Calu3 (cell line): Measurements from ENCODE around the gene OGFOD3. TPM values are rescaled to one million over a fixed set of nuclear protein-coding genes. Genes with fewer than 3 reads are reported as not detected.
"Not testable (repeated sequence)": the region's sequence is repeated elsewhere in the genome, so short reads cannot be mapped to it uniquely, and the experiment has no call there.

ENCODE experiments used
- BruUV-seq: library from RNA; stranded (reverse); fragments of 400-500 nt; replicated peaks from 2 replicates; lab custom pipeline; 2021; lab: Mats Ljungman, UMichigan
- CTCF ChIA-PET: fragments of 300-600 bp; sonication (Branson Sonifier 250); formaldehyde crosslinking; loops from one replicate; lab custom pipeline; 2022; ENCODE audit warnings: antibody characterized with exemption; lab: Charles Lee
- DNase-seq: peaks from one replicate; pipeline ENCODE4 v3.0.0; 2022
- H3K27ac Mint-ChIP-seq: one replicate; pipeline ENCODE4 v1.8.0; 2022; ENCODE audit warnings: mixed read lengths; ENCODE audit not compliant: unreplicated experiment
- H3K27me3 Mint-ChIP-seq: one replicate; pipeline ENCODE4 v1.8.0; 2022; ENCODE audit warnings: mixed read lengths; ENCODE audit not compliant: unreplicated experiment
- H3K36me3 Mint-ChIP-seq: one replicate; pipeline ENCODE4 v1.8.0; 2022; ENCODE audit warnings: mild to moderate bottlenecking, moderate library complexity, mixed read lengths; ENCODE audit not compliant: insufficient read depth, unreplicated experiment
- H3K4me1 Mint-ChIP-seq: one replicate; pipeline ENCODE4 v1.8.0; 2022; ENCODE audit warnings: mild to moderate bottlenecking, low read depth, mixed read lengths; ENCODE audit not compliant: unreplicated experiment
- H3K4me3 Mint-ChIP-seq: one replicate; pipeline ENCODE4 v1.8.0; 2022; ENCODE audit warnings: mild to moderate bottlenecking, low read depth, moderate library complexity, mixed read lengths; ENCODE audit not compliant: unreplicated experiment
- H3K9me3 Mint-ChIP-seq: one replicate; pipeline ENCODE4 v1.8.0; 2022; ENCODE audit warnings: low read depth, mixed read lengths; ENCODE audit not compliant: unreplicated experiment
- CTCF ChIP-seq: fragments of 200-600 bp; IDR thresholded peaks from one replicate; pipeline ENCODE4 v1.8.0; 2022; ENCODE audit warnings: antibody characterized with exemption; ENCODE audit not compliant: unreplicated experiment
- intact Hi-C: fragments of 100-400 bp; cut with micrococcal nuclease; formaldehyde crosslinking; loops from one replicate; pipeline ENCODE4 v1.10.0; 2022; ENCODE audit not compliant: unreplicated experiment
- total RNA-seq: library from RNA; stranded (reverse); gene quantifications from 2 replicates; pipeline ENCODE4 v1.2.3, GENCODE V29; 2022

The OGFOD3 gene
- total RNA-seq, 1 experiment from 2014 or later, result 29.0 TPM

- H3K4me1 Mint-ChIP-seq, result peaks cover 24% of the 10 kb centered on the region
- CTCF ChIA-PET, result interaction anchor here (0.6 kb wide), 1 partner anchor 9 kb away, joined by 4 read pairs; no protein-coding TSS in a partner anchor
- no TSS peak for BruUV-seq
- no peak overlapping the region for H3K4me3 Mint-ChIP-seq
- peaks cover 46% of the 10 kb centered on the region for H3K36me3 Mint-ChIP-seq
- intact Hi-C loops, result no loop called here
- H3K27ac Mint-ChIP-seq, result no peak overlapping the region
- no peak for TF ChIP-seq CTCF
- H3K27me3 Mint-ChIP-seq, result no peaks in the 10 kb centered on the region
- no peak for DNase-seq
- H3K9me3 Mint-ChIP-seq, result no peaks in the 10 kb centered on the region
Observed at GRCh38 chr17:82463925-82464566, 45.7 kb upstream of the OGFOD3 start.

GRCh38 chr17:82463391-82463790, 45.0 kb upstream of the OGFOD3 start:
- Mint-ChIP-seq H3K36me3 (peaks cover 46% of the 10 kb centered on the region), H3K4me1 (peaks cover 24% of the 10 kb centered on the region), H3K27me3 (no peaks in the 10 kb centered on the region), H3K27ac (no peak overlapping the region), H3K9me3 (no peaks in the 10 kb centered on the region), H3K4me3 (no peak overlapping the region)
- TF ChIP-seq CTCF, result no peak
- DNase-seq, result no peak
- CTCF ChIA-PET, result no interaction called here
- BruUV-seq, result no TSS peak
- intact Hi-C loops, result no loop called here

DNA sequence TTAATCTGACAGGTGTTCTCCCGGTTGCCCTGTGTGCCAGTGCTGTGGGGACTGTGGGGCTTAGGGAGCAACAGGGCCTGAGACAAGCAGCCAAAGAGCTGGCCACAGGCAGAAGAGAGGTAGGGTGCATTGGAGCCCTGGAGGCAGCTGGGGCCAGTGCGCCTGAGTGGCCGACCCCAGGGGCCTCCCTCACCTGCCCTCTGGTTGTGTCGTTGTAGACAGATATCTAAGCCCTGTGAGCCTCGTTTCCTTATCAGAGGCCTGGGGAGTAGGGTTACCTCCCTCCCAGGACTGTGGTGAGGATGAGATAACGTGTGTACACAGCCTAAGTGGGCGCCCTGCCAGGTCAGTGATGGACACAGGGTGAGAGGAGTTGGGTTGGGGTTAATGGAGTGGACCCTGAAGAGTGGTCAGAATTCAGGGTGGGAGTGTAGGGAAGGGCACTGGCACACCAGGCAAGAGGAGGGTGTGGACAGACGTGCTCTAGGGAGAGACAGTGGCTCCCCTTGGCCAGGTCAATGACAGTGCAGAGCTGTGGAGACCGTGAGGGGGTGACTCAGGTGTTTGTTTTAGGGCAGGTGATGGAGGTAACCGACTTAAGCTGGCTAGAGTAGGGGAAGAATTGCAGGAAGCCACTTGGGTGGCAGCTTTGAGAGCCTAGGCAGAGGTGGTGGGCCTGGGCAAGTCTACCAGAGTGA, 43.6 kb upstream of the OGFOD3 start:
- no TSS peak for BruUV-seq
- H3K27ac Mint-ChIP-seq, result peak overlapping the region; percentile 2
- no peaks in the 10 kb centered on the region for H3K27me3 Mint-ChIP-seq
- H3K36me3 Mint-ChIP-seq, result peaks cover 52% of the 10 kb centered on the region
- intact Hi-C loops, result no loop called here
- peaks cover 35% of the 10 kb centered on the region for H3K4me1 Mint-ChIP-seq
- H3K4me3 Mint-ChIP-seq, result no peak overlapping the region
- CTCF ChIA-PET, result no interaction called here
- peak; percentile 57 for DNase-seq
- H3K9me3 Mint-ChIP-seq, result no peaks in the 10 kb centered on the region
- TF ChIP-seq CTCF, result no peak

- H3K27ac Mint-ChIP-seq, BruUV-seq, H3K4me3 Mint-ChIP-seq, DNase-seq, H3K27me3 Mint-ChIP-seq, CTCF ChIA-PET, H3K9me3 Mint-ChIP-seq, intact Hi-C loops: not testable (repeated sequence)
- peaks cover 44% of the 10 kb centered on the region for H3K36me3 Mint-ChIP-seq
- peaks cover 37% of the 10 kb centered on the region for H3K4me1 Mint-ChIP-seq
Observed at GRCh38 chr17:82459936-82460335, 41.5 kb upstream of the OGFOD3 start.
